IMR-90 (cell line): Measurements from ENCODE around the gene KLHL40. TPM values are rescaled to one million over a fixed set of nuclear protein-coding genes. Genes with fewer than 3 reads are reported as not detected.

ENCODE experiments used
- ATAC-seq: fragments of 200-7000 bp; cut with Tn5 transposase; 2 replicates; pipeline ENCODE4 v1.9.1; 2020; ENCODE audit warnings: low read depth, mild to moderate bottlenecking, moderate library complexity
- BruUV-seq: library from RNA; stranded (reverse); fragments of 400-500 nt; replicated peaks from 2 replicates; lab custom pipeline; 2021; lab: Mats Ljungman, UMichigan
- CTCF ChIA-PET: fragments of 300-600 bp; formaldehyde crosslinking; extraction: SDS; loops from one replicate; lab custom pipeline; 2021; ENCODE audit warnings: antibody characterized with exemption; lab: Yijun Ruan, JAX
- POLR2A ChIA-PET: fragments of 300-600 bp; sonication (Branson Sonifier 250); formaldehyde crosslinking; loops from one replicate; lab custom pipeline; 2022; ENCODE audit warnings: antibody characterized with exemption; ENCODE audit not compliant: unreplicated experiment; lab: Charles Lee
- DNase-seq: peaks from one replicate; pipeline ENCODE4 v3.0.0; 2013
- H2AFZ ChIP-seq: replicated peaks from 2 replicates; pipeline ENCODE3; 2013; ENCODE audit warnings: low read length, mild to moderate bottlenecking; ENCODE audit not compliant: poor library complexity
- H2AK5ac ChIP-seq: 2 replicates; pipeline ENCODE4 v1.6.1; 2013; ENCODE audit warnings: low read depth, low read length, inconsistent platforms
- H2AK9ac ChIP-seq: replicated peaks from 2 replicates; pipeline ENCODE3; 2013; ENCODE audit warnings: mild to moderate bottlenecking, low read depth, low read length, moderate library complexity; ENCODE audit not compliant: poor library complexity
- H2BK120ac ChIP-seq: 2 replicates; pipeline ENCODE4 v1.6.1; 2013; ENCODE audit warnings: low read depth, low read length, inconsistent platforms
- H2BK15ac ChIP-seq: 3 replicates; pipeline ENCODE4 v1.6.1; 2013; ENCODE audit warnings: low read depth, low read length, inconsistent platforms
- H2BK20ac ChIP-seq: 2 replicates; pipeline ENCODE4 v1.6.1; 2013; ENCODE audit warnings: low read depth, mild to moderate bottlenecking, inconsistent platforms, low read length, moderate library complexity
- H2BK5ac ChIP-seq: 2 replicates; pipeline ENCODE4 v1.6.1; 2013; ENCODE audit warnings: mild to moderate bottlenecking, low read depth, low read length, inconsistent platforms; ENCODE audit not compliant: poor library complexity, severe bottlenecking
- H3K14ac ChIP-seq: replicated peaks from 2 replicates; pipeline ENCODE4 v1.6.1; 2013; ENCODE audit warnings: low read depth, low read length, inconsistent platforms
- H3K18ac ChIP-seq: 2 replicates; pipeline ENCODE4 v1.6.1; 2013; ENCODE audit warnings: low read depth, low read length, control low read depth
- H3K23ac ChIP-seq: 2 replicates; pipeline ENCODE4 v1.6.1; 2013; ENCODE audit warnings: low read depth, low read length, inconsistent platforms
- H3K27ac ChIP-seq: 2 replicates; pipeline ENCODE4 v1.5.1; 2013; ENCODE audit warnings: mild to moderate bottlenecking, control low read depth, low read length; ENCODE audit not compliant: insufficient read depth
- H3K27me3 ChIP-seq: 2 replicates; pipeline ENCODE4 v1.6.1; 2013; ENCODE audit warnings: low read length; ENCODE audit not compliant: control insufficient read depth, insufficient read depth
- H3K36me3 ChIP-seq: 2 replicates; pipeline ENCODE4 v1.6.1; 2013; ENCODE audit warnings: low read length, mixed read lengths; ENCODE audit not compliant: control insufficient read depth, insufficient read depth
- H3K4ac ChIP-seq: 2 replicates; pipeline ENCODE4 v1.6.1; 2013; ENCODE audit warnings: low read depth, low read length, inconsistent platforms
- H3K4me1 ChIP-seq: 2 replicates; pipeline ENCODE4 v1.6.1; 2013; ENCODE audit warnings: low read length, mixed read lengths; ENCODE audit not compliant: control insufficient read depth, insufficient read depth
- H3K4me2 ChIP-seq: 2 replicates; pipeline ENCODE4 v1.6.1; 2013; ENCODE audit warnings: low read depth, mild to moderate bottlenecking, control low read depth, low read length, moderate library complexity
- H3K4me3 ChIP-seq: 2 replicates; pipeline ENCODE4 v1.5.1; 2013; ENCODE audit warnings: low read depth, mild to moderate bottlenecking, control low read depth, low read length, moderate library complexity; ENCODE audit not compliant: insufficient read depth
- H3K56ac ChIP-seq: 2 replicates; pipeline ENCODE4 v1.6.1; 2013; ENCODE audit warnings: low read length, inconsistent platforms; ENCODE audit not compliant: insufficient read depth; ENCODE audit errors: extremely low read depth
- H3K79me1 ChIP-seq, 2 experiments: 2 replicates each; pipeline ENCODE4 v1.6.1; 2013; ENCODE audit warnings: low read length in 2 of 2, inconsistent platforms in 1 of 2, low read depth in 1 of 2
- H3K9ac ChIP-seq: 2 replicates; pipeline ENCODE4 v1.6.1; 2013; ENCODE audit warnings: low read depth, low read length, control low read depth
- H3K9me1 ChIP-seq: 2 replicates; pipeline ENCODE4 v1.6.1; 2013; ENCODE audit warnings: low read length, inconsistent platforms; ENCODE audit not compliant: insufficient read depth
- H3K9me3 ChIP-seq: 2 replicates; pipeline ENCODE4 v1.6.1; 2013; ENCODE audit warnings: low read length; ENCODE audit not compliant: control insufficient read depth, insufficient read depth
- H4K20me1 ChIP-seq: 2 replicates; pipeline ENCODE4 v1.6.1; 2013; ENCODE audit warnings: low read length, inconsistent platforms; ENCODE audit not compliant: insufficient read depth
- H4K5ac ChIP-seq: 2 replicates; pipeline ENCODE4 v1.6.1; 2013; ENCODE audit warnings: mild to moderate bottlenecking, low read depth, low read length, control low read depth
- H4K8ac ChIP-seq, 2 experiments: 2 replicates each; pipeline ENCODE4 v1.6.1; 2013; ENCODE audit warnings: low read depth in 2 of 2, low read length in 2 of 2, control low read depth in 1 of 2, inconsistent platforms in 1 of 2
- H4K91ac ChIP-seq: 2 replicates; pipeline ENCODE4 v1.6.1; 2013; ENCODE audit warnings: low read depth, low read length, inconsistent platforms; ENCODE audit not compliant: insufficient read depth
- BHLHE40 ChIP-seq: fragments of 150-350 bp; IDR thresholded peaks from 2 replicates; pipeline ENCODE4 v1.6.1; 2016; ENCODE audit warnings: mild to moderate bottlenecking, low read depth, low read length
- CEBPB ChIP-seq: IDR thresholded peaks from 2 replicates; pipeline ENCODE4 v1.6.1; 2012; ENCODE audit warnings: low read depth, low read length, improper control_type of control experiment
- CHD1 ChIP-seq: IDR thresholded peaks from 2 replicates; pipeline ENCODE4 v1.6.1; 2012; ENCODE audit warnings: low read depth, low read length, improper control_type of control experiment
- CTCF ChIP-seq: conservative IDR thresholded peaks from 2 replicates; pipeline ENCODE4 v1.5.1; 2012; ENCODE audit warnings: mild to moderate bottlenecking, low read depth, low read length, improper control_type of control experiment
- FOS ChIP-seq: fragments of 150-350 bp; IDR thresholded peaks from 2 replicates; pipeline ENCODE4 v1.6.1; 2016; ENCODE audit warnings: low read depth, low read length
- MAFK ChIP-seq: IDR thresholded peaks from 2 replicates; pipeline ENCODE4 v1.6.1; 2012; ENCODE audit warnings: low read depth, low read length, improper control_type of control experiment
- NFE2L2 ChIP-seq: fragments of 150-350 bp; IDR thresholded peaks from 2 replicates; pipeline ENCODE4 v1.6.1; 2016; ENCODE audit warnings: low read depth, mild to moderate bottlenecking, low read length
- POLR2A ChIP-seq: IDR thresholded peaks from 2 replicates; pipeline ENCODE4 v1.6.1; 2012; ENCODE audit warnings: mild to moderate bottlenecking, low read depth, low read length
- RFX5 ChIP-seq: IDR thresholded peaks from 2 replicates; pipeline ENCODE4 v1.8.0; 2012; ENCODE audit warnings: low read depth, mild to moderate bottlenecking, low read length, moderate library complexity
- USF2 ChIP-seq: fragments of 150-350 bp; IDR thresholded peaks from 2 replicates; pipeline ENCODE4 v1.6.1; 2017; ENCODE audit warnings: mild to moderate bottlenecking, antibody characterized with exemption, low read length, low read depth
- WGBS, 2 experiments: methylation state at CpG; one replicate each; pipeline versions ENCODE4 v1.1.5 to v1.1.7; 2013; ENCODE audit warnings: missing lambda C conversion rate in 2 of 2; ENCODE audit not compliant: insufficient read length in 1 of 2; ENCODE audit errors: extremely low coverage in 2 of 2; 5-methylcytosine and 5-hydroxymethylcytosine counted together
- dilution Hi-C: fragments of 300-500 bp; cut with HindIII; formaldehyde crosslinking; loops from one replicate; pipeline ENCODE4 v1.14.3; 2018; ENCODE audit warnings: low sequenced_read_pairs; ENCODE audit not compliant: unreplicated experiment
- in situ Hi-C: fragments of 300-500 bp; cut with MboI; formaldehyde crosslinking; loops from 3 replicates; pipeline ENCODE4 v1.14.3; 2019; ENCODE audit warnings: low sequenced_read_pairs, inconsistent platforms, mixed read lengths
- intact Hi-C: fragments of 100-400 bp; cut with micrococcal nuclease; formaldehyde crosslinking; loops from 2 replicates; pipeline ENCODE4 v1.10.0; 2022
- polyA plus RNA-seq, 3 experiments: library from polyadenylated mRNA; depleted of rRNA; stranded (reverse); fragments of >200 nt; gene quantifications; 2 replicates each; pipeline ENCODE4 v1.2.3, GENCODE V29; 2012; ENCODE audit warnings: low replicate concordance in 1 of 3
- total RNA-seq: library from RNA; depleted of rRNA; stranded (reverse); fragments of >200 nt; gene quantifications from 2 replicates; pipeline ENCODE4 v1.2.3, GENCODE V29; 2012

Gene KLHL40
- total and polyA plus RNA-seq, 2 of the 4 experiments (the other 2 are of a cell fraction): not detected

- Histone ChIP-seq H3K27me3 (peaks cover 43% of the 10 kb centered on the region), H2AK5ac (no peak overlapping the region), H2BK120ac (no peak overlapping the region), H3K14ac (no peak overlapping the region; the same call in 1 of the 2 replicates), H3K36me3 (no peaks in the 10 kb centered on the region), H2BK20ac (no peak overlapping the region), H2AFZ (peak overlapping the region; percentile 88), H2AK9ac (peak overlapping the region; percentile 34), H3K79me1 (no peaks in the 10 kb centered on the region), H3K4ac (no peak overlapping the region), H2BK15ac (no peak overlapping the region), H3K9me3 (peaks cover 7% of the 10 kb centered on the region), H3K56ac (no peak overlapping the region), H2BK5ac (no peak overlapping the region), H3K9me1 (peaks cover 6% of the 10 kb centered on the region), H3K18ac (no peak overlapping the region), H4K8ac (no peak overlapping the region), H3K27ac (no peak overlapping the region), H4K91ac (no peak overlapping the region), H3K4me1 (peaks cover 5% of the 10 kb centered on the region), H4K5ac (no peak overlapping the region), H3K4me2 (peak overlapping the region; percentile 80), H3K9ac (no peak overlapping the region), H3K4me3 (peak overlapping the region; percentile 27), H4K20me1 (no peaks in the 10 kb centered on the region; the same call in 1 of the 2 replicates), H3K23ac (no peak overlapping the region; the same call in 1 of the 2 replicates)
- dilution Hi-C loops (no loop called here), in situ Hi-C loops (no loop called here), intact Hi-C loops (no loop called here)
- no TSS peak for BruUV-seq
- WGBS, 2 experiments: 27% methylated on average over 32 of the region's 80 CpGs; no CpG with 5 or more reads in 1 of the 2 experiments
- DNase-seq (no peak), ATAC-seq (no peak)
- ChIA-PET POLR2A (no interaction called here), CTCF (no interaction called here)
- no peak for TF ChIP-seq BHLHE40
- TF ChIP-seq FOS: no peak
- no peak for TF ChIP-seq CHD1
- no peak for TF ChIP-seq RFX5
- no peak for TF ChIP-seq MAFK
- TF ChIP-seq USF2: no peak
- TF ChIP-seq POLR2A: no peak
- no peak for TF ChIP-seq CTCF
- no peak for TF ChIP-seq NFE2L2
- no peak for TF ChIP-seq CEBPB
Measured at GRCh38 chr3:42685891-42686820, 819 bp downstream of the KLHL40 start.
